HK-2 (cell line): ENCODE measurements around the gene SPARCL1.
"Not testable (repeated sequence)": the region's sequence is repeated elsewhere in the genome, so short reads cannot be mapped to it uniquely, and the experiment has no call there.

ENCODE experiments used
- DNase-seq: peaks from one replicate; pipeline ENCODE4 v3.0.0-alpha.2; 2018; ENCODE audit not compliant: unreplicated experiment

Gene SPARCL1

GRCh38 chr4:87451537-87451936, 77.6 kb downstream of the SPARCL1 start:
- DNase-seq, result no peak

GRCh38 chr4:87446375-87446774, 82.8 kb downstream of the SPARCL1 start:
- not testable (repeated sequence) for DNase-seq

GRCh38 chr4:87445964-87446363, 83.2 kb downstream of the SPARCL1 start:
- DNase-seq, result no peak

GRCh38 chr4:87444741-87445140, 84.4 kb downstream of the SPARCL1 start:
- DNase-seq, result no peak

- no peak for DNase-seq
Measured at GRCh38 chr4:87442889-87443288, 86.3 kb downstream of the SPARCL1 start.

GRCh38 chr4:87433342-87433741, 95.8 kb downstream of the SPARCL1 start:
- no peak for DNase-seq

GRCh38 chr4:87430038-87430437, 99.1 kb downstream of the SPARCL1 start:
- DNase-seq, result no peak

GRCh38 chr4:87428979-87429378, 100.2 kb downstream of the SPARCL1 start:
- no peak for DNase-seq

- no peak for DNase-seq
Measured at GRCh38 chr4:87427518-87427868, 101.7 kb downstream of the SPARCL1 start.

- DNase-seq, result no peak
Measured at GRCh38 chr4:87426865-87427517, 102.2 kb downstream of the SPARCL1 start.

- DNase-seq, result no peak
Measured at GRCh38 chr4:87425711-87426110, 103.5 kb downstream of the SPARCL1 start.

- not testable (repeated sequence) for DNase-seq
Measured at GRCh38 chr4:87424099-87424543, 105.1 kb downstream of the SPARCL1 start.
